HG02938 (cell line): ENCODE data around the gene SAMD8.
"Not testable (repeated sequence)": the region's sequence is repeated elsewhere in the genome, so short reads cannot be mapped to it uniquely, and the experiment has no call there.

Experiments used
- ATAC-seq: cut with Tn5 transposase; IDR thresholded peaks from one replicate; pipeline ENCODE4 v1.9.1; 2021; ENCODE audit warnings: mild to moderate bottlenecking, moderate library complexity; ENCODE audit not compliant: unreplicated experiment

SAMD8 gene

DNA sequence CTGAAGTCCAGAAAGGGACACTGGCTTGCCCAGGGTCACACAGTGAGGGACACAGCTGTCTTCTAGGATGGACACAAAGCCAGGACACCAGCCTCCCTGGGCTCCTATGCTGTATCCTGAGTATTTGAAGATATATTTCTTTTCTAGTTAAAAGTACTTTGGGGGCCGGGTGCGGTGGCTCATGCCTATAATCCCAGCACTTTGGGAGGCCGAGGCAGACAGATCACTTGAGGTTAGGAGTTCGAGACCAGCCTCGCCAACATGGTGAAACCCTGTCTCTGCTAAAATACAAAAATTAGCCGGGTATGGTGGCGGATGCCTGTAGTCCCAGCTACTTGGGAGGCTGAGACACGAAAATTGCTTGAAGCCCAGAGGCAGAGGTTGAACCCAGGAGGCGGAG lies 4.6 kb upstream of the SAMD8 start:
- ATAC-seq = not testable (repeated sequence)

DNA sequence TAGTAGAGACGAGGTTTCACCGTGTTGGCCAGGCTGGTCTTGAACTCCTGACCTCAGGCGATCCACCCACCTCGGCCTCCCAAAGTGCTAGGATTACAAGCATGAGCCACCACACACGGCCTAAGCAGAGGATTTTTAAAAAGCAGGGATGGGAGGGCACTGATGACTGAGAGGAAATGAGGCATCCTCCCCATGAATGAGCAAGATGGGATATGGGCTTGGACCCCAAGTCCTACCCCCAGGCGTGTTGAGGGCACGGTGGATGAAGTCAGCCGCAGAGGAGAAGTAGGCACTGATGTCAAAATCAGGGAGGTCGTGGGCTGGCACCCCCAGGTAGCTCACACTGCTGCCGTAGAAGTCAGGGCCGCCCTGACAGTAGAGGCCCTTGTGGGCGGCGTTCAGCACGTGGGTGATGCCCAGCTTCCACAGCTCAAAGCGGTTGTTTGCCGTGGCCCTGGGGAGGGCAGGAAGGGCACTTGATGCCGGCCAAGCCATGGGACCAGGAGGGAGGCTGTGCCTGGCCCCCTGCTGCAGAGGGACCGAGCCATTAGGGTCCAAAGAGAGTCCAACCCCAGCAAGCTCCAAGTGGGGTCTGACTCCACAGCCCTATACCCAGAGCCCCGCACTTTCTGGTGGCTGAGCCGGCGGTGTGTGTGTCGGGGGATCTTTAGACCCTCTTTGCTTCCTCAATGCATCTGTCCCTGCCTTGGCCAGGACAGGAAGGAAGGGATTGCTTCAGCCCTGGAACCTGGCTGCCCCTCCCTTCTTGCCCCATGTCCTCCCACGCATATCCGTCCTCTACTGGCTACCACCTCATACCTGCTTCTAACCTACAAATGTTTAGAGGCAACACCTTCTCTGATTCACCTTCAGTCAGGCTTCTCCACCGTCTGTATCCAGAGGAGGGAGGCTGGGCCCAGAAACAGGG lies 3.4 kb upstream of the SAMD8 start:
- no peak for ATAC-seq

DNA sequence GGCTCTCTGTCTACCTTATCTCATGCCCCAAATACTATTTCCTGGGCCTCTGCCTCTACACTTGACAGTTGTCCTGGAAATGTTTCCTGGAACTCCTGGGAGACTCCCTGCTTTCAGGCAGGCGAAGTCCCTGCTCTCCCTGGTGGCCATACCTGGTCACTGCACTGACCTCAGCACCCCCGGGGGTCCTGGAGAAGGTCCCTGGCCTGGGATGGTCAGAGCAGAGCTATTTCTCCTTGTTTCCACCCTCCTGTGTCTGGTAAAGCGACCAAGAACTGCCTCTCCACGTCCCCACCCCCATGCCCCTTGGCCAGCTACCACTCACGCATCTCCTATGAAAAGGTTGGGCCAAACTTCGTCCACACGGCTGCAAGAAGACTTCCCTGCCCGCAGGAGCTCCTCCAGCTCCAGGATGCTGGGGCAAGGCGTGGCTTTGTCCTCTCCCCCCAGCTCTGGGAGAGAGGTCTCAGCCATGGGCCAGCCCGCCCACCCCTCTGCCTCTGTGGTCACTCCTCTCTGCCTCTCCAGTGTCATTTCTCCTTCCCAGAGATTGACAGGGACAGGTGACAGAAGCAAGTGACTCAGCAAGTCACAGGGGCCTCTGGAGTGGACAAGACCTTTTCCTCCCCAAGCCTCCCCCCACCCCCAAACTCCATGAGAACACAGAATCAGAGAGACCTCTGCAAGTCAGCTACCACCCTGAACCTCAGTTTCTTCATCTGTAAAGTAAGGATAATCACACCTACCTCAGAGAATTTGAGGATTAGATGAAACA lies 2.6 kb upstream of the SAMD8 start:
- no peak for ATAC-seq

DNA sequence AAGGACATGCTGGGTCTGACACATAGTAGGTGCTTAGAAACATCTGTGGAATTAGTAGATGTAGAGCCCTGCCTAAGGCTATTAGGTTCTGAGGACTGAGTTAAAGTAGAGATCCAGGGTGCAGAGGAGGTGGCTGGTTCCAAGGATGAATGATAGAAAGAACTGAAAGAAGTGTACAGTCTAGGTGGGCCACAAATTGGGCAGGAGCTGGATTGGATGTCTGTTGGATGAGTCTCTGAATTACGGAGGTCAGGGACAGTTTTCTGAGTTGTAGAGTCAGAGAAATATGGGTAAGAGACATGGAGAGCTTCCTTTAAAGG lies 2.0 kb upstream of the SAMD8 start:
- ATAC-seq = no peak

DNA sequence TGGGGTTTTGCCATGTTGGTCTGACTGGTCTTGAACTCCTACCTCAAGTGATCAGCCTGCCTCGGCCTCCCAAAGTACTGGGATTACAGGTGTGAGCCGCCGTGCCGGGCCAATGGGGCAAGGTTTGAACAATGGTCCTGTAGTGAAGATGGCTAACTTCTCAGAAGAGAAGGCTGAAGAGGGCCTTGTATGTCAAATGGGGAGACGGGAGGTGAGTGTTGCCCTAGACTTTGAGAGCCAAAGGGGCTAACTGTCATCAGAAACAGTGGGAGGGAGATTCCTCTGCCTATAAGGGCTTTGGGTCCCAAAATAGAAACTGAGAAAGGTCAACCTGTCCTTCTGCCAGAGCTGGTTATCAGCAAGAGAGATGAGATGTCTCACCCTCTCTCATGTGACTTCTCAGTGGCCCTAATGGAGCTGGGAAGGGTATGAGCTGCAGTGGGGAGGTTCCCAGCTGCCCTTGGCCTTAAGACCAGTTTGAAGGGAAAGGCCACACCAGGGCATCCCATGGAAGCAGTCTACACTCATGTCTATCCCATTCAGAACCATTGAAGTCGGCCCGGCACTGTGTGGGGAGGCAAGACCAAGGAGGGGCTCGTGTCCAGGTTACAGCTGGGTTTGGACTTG lies 1.3 kb upstream of the SAMD8 start:
- ATAC-seq = no peak

DNA sequence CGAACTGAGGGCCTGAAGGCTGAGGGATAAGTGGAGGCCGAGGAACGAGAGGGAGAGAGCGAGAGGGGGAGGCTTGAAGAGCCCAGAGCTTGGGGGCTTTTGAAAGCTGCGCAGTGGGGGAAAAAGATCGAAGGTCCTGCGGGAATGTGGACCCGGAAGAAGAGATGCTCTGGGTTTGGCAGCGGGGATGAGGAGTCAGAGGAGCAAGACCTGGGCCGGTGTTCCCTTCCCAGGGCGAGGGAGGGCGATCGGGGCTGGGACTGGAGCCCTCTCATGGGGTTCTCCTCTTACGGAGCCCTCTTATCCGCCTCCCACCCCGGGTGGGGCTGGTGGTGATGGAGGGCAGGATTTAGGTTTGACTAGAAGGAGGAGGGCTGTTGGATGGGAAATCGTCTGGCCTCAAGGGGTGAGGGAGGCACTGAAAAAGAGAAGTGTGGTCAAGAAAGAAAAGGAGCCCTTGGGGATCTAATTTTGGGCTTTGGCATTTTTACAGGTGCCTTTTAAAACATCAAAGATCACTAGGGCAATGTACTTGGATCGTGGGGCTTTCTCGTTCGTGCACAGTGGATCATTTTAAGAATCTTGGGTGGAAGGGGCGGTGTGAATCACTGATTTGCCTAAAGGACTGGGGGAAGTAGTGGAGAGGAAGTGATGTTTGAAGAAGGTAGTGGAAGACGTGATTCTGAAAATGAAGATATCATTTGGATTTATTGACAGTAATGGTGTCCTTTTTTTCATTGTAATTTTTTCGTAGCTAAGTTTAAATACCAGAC lies 637 bp downstream of the SAMD8 start:
- peak; percentile 30 for ATAC-seq

DNA sequence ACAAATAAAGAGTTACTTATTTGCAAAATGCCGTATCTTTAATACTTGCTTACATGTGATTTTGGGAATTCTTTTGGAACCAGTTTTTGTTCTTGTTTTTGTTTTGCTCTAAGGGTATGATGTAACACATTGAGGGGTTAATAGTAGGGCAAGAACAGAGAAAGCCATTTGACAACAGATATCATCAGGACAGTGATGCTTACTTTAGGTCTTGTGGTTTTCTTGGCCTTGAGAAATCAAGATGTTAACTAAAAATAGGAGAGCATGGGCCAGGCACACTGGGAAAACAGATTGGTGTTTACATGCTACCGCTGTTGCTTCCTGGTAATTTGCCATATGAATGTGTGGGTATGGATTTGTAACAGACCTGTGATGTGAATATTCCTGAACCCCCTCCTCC lies 3.7 kb downstream of the SAMD8 start:
- no peak for ATAC-seq

DNA sequence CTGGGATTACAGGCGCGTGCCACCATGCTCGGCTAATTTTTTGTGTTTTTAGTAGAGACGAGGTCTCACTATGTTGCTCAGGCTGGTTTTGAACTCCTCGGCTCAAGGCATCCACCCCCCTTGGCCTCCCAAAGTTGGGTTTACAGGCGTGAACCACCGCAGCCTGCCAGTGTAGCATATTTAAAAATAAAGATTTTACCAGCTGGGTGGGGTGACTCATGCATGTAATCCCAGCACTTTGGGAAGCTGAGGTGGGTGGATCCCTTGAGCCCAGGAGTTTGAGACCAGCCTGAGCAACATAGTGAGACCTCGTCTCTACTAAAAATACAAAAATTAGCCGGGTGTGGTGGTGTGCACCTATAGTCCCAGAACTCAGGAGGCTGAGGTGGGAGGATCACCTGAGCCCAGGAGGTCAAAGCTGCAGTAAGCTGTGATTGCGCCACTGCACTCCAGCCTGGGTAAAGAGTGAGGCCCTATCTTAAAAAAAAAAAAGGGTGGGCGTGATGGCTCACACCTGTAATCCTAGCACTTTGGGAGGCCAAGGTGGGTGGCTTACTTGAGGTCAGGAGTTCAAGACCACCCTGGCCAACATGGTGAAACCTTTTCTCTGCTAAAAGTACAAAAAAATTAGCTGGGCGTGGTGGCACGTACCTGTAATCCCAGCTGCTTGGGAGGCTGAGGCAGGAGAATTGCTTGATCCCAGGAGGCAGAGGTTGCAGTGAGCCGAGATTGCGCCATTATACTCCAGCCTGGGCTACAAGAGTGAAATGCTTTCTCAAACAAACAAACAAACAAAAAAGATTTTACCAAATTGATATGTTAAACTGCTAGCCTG lies 5.7 kb downstream of the SAMD8 start:
- ATAC-seq = not testable (repeated sequence)

DNA sequence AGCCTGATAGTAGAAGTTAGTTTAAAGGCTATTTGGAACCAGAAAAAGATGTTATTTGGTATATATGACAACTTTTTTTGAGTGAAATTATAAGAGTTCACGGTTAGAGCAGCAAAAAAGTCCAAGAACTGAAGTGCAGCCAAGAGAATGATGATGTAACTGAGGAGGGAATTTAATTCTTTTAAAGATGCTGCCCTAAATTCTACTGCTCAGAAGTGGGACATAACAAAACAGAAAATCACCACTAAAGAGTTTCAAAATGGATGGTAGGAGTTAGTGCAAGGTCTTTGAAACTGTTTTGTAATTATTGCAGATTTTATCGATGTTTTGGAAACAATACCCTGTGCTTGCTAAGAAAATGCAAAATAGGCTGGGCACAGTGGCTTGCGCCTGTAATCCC lies 6.5 kb downstream of the SAMD8 start:
- ATAC-seq = no peak

DNA sequence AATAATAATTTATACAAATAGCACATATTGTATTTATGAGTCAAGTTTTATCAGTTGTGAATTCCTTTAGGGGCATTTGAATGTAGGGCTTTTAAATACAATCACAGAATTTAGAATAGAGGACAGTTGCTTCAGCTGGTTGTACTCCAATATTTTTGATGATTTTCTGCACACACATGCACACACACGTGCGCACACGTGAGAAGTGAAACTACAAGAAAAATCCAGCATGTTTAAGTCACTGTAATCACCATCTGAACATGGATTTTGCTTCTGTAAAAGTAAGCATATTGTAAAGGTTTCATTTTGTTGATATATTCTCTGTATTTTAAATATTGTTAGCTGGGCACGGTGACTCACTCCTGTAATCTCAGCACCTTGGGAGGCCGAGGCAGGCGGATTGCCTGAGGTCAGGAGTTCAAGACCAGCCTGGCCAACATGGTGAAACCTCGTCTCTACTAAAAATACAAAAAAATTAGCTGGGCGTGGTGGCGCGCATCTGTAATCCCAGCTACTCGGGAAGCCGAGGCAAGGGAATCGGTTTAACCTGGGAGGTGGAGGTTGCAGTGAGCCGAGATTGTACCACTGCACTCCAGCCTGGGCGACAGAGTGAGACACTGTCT lies 8.1 kb downstream of the SAMD8 start:
- not testable (repeated sequence) for ATAC-seq

DNA sequence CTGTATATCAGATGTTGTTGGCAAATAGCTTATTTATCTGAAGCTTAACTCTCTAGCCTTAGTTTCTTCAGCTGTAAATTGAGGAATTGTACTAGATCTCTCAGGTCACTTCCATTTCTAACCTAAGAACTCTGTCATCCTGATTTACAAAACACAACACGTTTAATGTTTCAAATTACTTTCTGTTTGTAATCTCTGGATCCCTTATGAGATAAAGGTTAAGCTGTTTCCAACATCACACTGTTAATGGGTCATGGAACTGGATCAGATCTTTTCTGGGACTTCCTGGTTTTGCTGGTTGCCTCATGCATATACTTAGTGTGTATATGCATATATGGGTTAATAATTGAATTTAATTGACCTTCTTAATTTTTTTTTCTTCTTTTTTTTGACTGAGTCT lies 9.9 kb downstream of the SAMD8 start:
- no peak for ATAC-seq

DNA sequence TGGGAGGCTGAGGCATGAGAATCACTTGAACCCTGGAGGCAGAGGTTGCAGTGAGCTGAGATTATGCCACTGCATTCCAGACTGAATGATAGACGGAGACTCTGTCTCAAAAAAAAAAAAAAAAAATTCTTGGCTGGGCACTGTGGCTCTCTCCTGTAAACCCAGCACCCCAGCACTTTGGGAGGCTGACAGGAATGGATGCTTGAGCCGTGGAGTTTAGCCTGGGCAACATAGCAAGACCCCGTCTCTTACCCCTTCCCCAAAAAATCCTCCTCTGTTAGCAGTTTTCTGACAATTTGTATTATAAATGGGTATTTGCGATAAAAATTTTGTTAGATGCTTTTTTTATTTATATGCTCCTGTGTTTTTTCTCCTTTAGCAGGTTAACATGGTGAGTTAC lies 11.0 kb downstream of the SAMD8 start:
- no peak for ATAC-seq

DNA sequence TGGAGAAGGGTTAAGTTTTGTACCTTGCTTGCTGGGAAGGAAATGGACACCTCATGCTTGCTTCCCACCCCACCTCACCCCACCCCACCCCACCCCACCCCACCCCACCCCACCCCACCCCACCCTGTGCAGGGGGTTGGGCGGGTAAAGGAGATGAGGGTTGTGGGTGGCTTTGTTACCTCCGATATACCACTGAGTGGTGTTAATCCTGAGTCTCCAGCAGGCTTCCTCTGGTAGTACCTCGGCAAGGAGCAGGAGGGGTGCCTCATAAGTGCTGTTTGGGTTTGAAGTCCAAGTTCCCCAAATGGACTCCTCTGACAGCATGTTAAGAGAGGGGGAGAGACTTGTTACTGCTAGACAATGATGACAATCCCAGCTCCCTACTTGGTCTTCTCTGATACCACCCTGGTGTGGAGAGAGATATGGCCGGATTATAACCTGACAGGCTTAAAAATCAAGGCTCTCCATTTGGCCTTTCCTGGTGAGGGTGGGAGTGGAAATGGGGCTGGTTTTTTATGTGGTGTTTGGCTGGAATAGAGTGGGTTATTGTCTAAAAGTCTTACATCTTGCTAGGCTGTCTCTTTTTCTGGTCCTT lies 11.7 kb downstream of the SAMD8 start:
- no peak for ATAC-seq

DNA sequence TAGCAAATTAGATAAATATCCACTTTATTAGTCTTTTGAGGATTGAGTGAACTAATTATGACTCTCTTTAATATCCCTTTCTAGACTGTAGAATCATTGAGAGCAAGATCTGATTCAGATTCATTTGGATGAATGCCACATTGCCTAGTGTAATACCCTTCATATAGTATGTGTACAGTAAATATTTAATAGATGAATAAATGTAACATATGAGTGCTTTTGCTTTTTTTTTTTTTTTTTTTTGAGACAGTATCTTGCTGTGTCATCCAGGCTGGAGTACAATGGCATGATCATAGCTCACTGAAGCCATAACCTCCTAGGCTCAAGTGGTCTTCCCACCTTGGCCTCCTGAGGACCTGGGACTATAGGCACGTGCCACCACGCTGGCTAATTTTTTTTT lies 14.8 kb downstream of the SAMD8 start:
- no peak for ATAC-seq

DNA sequence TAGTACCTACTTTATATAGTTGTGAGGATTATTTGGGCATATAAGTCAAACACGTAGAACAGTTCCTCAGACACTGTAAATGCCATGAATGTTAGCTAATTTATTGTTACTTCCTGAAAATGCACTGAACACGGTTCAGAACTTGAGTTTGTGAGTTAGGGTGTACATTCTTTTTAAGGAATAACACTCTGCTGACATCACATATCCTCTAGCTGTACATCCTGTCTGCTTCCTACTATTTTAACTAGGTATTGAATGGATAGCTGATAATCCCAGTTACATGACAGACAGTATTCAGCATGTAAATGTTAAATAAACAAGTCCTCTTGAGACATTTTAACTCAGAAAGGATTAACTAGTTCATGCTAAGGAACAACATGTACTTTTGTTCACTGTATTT lies 16.0 kb downstream of the SAMD8 start:
- no peak for ATAC-seq

DNA sequence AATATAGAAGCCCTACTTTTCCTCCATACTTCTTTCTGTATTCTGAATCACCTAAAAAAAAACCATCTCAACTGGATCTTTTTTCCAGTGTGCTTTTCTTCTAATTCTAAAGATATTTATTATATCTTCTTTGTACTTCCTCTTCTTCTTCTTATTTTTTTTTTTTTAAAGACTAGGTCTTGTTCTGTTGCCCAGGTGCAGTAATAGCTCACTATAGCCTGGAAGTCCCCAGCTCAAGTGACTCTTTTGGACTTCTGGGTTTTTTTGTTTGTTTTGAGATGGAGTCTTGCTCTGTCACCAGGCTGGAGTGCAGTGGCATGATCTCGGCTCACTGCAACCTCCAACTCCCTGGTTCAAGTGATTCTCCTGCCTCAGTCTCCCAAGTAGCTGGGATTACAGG lies 17.5 kb downstream of the SAMD8 start:
- ATAC-seq = not testable (repeated sequence)

DNA sequence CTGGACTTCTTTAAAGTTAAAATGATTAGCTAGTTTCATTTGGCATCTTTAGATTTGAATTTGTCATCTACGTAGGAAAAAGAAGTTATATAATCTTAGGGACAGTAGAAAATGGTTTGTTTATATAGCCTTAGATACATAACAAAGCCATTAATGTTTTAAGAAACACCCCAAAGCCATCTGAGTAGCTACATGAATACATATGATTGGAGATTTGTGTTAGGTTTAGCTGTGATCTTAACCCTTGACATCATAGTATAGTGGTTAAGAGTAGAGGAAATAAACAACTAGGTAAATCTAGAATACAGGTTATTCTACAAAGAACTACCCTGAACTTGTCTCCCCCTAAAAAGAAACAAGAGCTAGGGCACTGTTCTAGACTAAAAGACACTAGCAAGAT lies 18.1 kb downstream of the SAMD8 start:
- no peak for ATAC-seq

DNA sequence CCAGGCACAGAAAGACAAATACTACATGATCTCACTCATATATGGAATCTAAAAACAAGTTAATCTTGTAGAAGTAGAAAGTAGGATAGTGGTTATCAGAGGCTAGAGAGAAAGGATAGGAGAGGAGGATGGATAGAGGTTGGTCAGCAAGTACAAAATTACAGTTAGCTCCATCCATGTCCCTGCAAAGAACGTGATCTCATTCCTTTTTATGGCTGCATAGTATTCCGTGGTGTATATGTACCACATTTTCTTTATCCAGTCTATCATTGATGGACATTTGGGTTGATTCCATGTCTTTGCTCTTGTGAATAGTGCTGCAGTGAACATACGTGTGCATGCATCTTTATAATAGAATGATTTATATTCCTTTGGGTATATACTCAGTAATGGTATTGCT lies 22.2 kb downstream of the SAMD8 start:
- not testable (repeated sequence) for ATAC-seq

DNA sequence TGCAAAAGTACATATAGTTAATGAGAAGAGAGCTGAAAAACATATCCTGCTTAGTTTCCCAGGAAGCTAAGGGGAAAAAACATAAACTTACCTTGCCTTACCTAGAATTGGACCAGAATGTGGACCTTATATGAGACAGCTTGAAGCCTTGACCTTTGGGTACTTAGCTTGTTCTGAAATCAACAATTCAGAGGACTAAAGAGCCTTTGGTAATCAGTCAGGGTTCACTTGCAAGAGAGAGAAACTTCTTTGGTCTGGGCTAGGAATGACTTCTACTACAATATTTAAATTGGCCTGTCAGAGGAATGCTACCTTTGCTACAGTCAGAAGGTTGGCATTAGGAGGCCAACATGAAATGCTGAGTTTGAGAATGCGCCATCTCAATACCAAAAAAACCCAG lies 24.9 kb downstream of the SAMD8 start:
- ATAC-seq = no peak
